GM21576 (cell line): ENCODE measurements around the gene STX8.

Experiments
- ATAC-seq: cut with Tn5 transposase; IDR thresholded peaks from one replicate; pipeline ENCODE4 v1.9.1; 2021; ENCODE audit warnings: mild to moderate bottlenecking, moderate library complexity; ENCODE audit not compliant: unreplicated experiment

STX8 gene

DNA sequence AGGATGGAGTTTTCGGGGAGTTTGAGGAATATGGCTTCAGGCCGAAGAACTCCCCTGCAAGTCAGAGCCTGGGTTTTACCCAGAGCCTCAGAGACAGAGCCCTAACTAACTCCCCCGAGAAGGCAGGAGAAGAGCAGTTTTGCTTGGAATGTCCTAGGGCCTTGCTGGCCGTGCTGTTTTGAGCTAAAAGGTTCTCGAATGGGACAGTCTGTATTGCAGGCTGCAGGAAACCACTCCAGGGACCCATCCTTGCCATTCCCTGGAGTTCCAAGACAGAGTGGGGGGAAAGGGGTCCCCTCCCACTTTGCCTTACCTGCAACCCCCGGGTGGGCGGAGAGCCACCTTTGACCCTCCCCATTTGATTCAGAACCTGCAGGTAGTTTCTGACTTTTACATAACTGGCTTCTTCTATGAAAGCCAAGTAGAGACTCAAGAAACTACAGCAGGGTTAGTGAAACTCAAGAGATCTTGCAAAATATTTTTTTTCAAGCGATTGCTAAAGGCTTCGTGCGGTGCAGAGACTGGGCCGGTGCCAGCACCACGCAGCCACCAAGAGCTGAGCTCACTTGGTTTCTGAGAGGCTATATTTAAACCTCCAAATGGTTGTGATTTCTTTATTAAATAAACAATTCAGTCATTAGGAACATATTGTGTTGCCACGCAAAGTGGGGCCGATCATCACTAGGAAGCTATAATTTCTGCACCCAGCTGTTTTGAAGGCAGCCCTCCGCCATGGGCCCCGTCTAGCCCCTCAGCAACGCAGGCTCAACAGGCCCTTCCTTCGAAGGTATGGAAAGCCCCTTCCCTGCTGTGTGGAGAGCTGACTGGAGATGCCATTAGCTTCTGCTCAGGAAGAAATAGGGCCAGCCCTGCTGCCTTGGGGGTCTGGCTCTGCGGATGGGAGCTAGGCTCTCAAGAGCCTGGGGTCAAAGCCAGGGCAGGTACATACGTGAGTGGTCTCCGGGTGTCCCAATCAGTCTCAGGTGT is 331.3 kb downstream of the STX8 start:
- ATAC-seq = no peak

- ATAC-seq = no peak
Observed at GRCh38 chr17:9242983-9243382, 332.6 kb downstream of the STX8 start.

DNA sequence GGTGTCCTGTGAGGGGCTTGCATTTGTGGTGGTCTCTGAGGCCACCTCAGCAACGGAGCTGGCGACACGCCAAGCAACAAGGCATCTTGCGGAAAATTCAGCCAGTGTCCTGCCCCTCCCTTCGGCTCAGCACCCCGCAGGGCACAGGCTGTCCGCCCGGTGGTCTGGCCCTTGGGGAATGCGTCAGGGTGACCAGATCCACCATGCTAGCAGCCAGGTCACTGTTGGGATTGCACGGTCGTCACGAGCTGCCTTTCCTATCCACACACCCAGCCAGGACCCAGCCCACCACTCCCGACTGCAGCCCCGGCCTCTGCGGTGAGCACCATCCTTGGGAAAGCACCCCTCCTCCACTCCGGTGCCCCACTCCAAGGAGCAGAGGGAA is 333.1 kb downstream of the STX8 start:
- no peak for ATAC-seq

DNA sequence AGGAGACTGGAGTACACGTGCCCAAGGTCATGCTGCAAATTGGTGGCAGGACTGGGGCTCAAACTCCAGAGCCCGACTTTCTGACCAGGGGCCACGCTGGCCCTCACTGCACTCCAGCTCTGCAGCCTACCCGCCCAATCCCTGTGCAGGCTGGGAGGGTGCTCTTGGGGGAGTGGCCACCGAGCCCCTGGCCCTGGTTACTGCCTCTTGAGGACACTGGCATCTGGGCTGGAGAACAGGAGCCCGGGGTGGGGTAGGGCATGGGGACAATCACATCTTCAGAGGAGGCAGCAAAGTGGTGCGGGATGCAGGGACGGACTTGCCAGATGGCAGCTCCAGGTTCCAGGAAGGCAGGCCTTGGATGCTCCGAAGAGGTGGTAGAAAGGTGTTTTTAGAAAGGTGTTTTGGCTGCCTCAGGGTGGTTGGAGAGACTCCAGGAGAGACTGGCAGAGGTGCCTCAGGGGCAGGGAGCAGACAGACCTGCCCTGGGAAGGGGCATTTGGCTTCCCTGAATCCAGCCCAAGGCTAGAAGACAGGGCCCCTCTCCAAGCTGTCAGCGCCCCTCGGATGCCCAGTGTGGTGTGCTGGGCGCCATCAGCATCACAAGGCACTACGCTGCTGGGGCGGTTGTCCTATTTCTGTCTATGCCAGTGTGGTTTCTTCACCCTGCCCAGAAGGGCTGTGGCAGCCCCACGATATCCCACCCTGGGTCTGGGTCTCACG is 333.7 kb downstream of the STX8 start:
- ATAC-seq = no peak

DNA sequence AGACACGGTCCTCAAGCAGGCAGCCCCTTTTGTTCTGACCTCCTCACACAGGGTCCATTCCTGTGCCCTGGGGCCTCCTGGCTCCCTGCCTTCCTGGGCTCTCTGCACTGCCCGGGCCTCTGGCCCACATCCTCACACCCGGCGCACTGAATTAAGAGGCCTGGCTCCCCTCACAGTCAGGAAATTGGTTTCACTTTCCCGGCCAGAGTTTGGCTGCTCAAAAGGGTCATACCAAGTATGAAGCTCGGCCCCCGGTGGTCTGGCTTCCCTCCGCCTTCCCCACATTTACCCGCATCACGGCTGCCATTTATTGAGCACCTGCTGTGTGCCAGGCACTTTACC is 334.3 kb downstream of the STX8 start:
- no peak for ATAC-seq

DNA sequence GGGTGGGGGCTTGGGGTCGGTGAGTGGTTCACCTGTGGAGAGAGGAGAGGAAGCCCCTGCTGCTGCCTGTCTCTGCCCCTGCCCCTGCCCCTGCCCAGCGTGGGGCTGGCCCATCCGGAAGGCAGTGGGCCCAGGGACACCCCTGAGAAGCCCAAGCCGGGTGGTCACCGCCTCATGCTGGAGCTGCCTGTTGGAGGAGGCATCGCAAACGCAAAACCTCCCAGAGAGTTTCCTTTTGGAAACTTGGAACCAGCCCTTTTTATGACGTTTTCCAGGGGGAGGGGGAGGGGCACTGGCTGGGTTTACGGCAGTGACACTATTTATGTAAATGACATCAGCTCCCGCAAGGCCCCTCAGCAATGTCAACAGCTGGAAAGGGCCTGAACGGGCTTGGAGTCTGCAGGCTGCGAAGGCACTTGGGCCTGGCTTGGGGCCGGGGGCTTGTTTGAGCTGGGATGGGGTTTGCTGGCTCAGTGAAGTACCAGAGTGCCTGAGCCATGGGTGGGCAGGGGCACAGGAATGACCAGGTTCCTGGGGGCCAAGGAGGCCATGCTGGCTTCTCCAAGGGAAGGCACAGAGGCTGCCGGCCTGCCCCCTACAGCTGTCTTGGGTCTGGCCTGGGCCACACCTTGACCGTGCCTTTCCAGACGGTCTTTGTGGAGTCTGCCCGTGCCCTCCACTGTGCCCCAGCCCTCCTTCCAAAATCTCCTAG is 334.8 kb downstream of the STX8 start:
- ATAC-seq = no peak

DNA sequence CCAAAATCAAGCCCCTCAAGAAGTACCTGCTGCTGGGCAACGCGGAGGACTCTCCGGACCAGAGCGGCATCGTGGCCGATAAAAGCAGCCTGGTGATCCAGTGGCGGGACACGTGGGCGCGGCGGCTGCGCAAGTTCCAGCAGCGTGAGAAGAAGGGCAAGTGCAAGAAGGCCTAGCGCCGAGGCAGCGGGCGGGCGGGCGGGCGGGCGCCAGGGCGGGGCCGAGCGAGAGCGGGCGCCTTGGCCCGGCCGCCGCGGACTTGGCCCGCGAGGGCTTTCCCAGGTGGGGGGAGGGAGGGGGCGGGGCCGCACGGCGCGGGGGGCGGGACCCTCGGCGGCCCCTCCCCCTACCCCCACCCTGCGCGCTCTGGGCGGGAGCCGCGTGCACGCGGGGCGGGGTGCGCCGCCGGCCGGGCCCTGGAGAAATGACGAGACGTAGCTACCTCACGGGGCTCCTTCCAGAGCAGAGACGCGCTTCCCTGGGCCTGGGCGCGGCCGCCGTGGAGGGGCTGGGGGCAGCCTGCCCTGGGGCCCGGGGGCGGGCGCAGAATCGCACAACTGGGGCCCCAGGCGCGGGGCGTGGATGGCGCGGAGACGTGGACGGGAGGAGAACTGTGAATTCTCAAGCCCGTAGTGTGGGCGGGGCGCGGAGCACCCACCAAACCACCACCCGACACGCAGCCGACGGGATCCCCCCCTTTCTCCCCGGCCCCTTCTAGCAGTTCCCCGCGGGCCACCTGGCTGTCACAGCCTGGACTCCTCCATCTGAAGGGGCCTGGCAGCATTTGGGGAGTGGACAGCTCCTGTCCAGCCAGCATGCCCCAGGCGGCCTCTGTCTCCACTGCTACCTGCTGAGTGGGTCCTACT is 335.6 kb downstream of the STX8 start:
- ATAC-seq = no peak

DNA sequence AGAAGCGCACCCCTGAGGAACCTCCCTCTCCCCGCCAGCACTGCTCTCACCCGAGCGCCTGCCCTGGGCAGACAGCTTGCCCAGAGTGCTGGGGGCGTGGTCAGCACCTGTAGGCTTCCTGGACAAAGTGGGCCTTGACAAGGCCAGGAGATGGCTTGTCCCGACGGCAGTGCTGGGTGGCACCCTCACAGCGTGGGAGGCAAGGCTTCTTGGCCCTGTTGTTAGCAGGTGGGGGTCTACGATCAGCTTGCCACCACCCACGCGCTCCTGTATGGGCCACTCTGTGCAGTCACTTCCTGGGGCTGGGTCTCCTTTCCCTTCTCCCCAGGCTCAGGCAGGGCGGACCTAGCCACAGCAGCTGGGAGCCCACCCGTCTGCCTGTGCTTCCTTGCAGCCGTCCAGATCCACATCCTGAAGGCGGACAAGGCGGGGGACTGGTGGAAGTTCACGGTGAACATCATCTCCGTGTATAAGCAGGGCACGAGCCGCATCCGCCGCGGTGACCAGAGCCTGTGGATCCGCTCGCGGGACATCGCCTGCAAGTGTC is 336.3 kb downstream of the STX8 start:
- ATAC-seq = no peak

- no peak for ATAC-seq
Observed at GRCh38 chr17:9238340-9239245, 337.0 kb downstream of the STX8 start.

DNA sequence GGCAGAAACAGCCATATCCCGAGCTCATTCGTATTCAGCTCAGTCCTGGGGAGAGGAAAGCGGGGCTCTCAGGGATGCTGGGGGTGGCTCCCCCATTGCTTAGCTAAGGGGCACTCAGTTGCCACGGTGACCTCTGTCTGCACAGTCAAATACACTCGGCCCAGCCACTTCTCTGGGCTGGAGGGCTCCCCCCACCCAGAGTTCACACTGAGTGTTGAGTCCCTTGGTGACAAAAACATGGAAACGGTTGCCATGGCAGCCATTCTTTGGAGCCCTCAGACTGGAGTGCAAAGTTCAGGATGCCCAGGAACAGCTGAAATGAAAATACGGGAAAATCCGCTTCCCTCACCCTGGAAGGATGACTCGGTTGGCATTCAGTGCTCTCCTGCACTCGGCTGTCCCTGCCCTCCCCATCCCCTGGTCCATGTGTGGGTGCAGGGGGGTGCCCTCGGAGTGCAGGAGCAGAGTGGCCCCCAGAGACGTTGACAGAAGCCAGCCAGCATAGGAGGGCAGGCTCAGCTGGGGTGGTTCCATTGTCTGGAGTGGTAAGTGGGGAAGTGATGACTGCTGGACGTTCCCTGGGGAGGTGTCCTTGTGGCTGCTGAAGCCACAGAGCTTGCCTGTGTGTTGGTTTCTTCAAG is 337.8 kb downstream of the STX8 start:
- no peak for ATAC-seq

DNA sequence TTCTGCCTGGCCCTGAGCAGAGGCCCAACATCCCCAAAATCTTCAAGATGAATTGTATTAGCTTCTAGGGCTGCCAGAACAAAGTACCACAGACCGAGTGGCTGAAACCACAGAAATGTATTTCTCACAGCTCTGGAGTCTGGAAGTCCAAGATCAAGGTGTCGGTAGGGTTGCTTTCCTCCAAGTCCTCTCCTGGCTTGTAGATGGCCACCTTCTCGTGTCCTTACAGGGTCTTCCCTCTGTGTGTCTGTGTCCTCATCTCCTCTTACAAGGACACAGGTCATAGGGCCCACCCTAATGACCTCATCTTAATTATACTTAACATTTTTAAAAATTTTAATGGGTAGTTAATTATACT is 338.6 kb downstream of the STX8 start:
- ATAC-seq = no peak

- ATAC-seq = no peak
Observed at GRCh38 chr17:9236286-9237052, 339.2 kb downstream of the STX8 start.

DNA sequence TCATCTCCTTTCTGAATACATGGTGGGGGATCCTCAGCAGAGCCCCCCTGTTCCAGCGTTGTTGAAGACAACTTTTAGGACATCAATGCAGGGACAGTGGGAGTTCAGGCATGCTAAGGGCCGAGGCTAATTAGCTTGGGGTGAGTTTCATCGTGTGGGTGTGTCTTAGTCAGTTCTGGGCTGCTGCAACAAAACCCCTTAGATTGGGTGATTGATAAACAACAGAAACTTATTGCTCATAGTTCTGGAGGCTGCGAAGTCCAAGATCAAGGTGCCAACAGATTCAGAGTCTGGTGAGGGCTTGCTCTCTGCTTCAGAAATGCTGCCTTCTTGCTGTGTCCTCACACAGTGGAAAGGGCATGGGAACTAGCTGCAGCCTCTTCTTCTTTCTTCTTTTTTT is 340.3 kb downstream of the STX8 start:
- ATAC-seq = no peak

DNA sequence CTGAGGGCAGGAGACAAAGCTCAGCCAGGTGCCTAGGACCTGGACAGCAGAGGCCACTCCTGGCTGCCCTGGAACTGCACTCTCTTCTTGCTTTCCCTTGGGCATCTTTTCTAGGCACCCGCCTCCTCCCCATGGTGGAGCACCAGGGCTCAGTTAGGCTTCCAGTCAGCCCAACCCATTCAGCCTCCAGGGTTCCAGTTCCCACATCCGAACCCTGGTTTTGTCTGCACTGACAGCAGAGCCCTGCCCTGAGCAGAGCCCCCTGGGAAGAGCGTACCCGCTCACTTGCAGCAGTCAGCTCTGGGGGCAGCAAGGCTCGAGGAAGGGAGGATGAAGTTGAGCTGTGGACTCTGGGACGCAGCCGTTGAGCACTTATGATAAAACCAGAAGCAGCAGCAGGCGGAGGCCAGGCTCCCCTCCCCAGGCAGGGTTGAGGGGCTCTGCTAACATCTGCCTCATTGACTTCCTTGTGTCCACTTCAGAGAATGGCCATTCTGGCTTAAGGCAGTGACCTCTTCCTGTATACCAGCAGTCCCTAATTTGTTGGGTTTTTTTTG is 341.2 kb downstream of the STX8 start:
- ATAC-seq = no peak

DNA sequence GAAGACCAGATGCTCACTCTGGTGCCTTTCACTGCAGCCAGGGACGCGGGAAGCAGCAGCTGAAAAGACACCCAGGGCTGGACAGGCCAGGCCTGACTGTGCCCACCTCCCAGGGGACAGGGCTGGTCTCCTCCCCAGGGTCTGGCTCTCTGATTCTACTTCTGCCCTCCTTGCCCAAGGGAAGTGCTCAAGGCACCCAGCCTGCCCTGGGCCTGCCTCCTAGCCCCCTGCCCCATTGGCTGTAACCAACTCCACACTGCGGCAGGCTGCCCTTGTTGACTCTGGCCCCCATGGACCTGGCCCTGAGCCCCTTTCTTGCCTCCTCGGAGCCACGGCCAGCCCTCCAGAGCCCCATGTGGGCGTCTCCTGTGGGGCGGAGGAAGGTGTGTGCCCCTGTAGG is 341.9 kb downstream of the STX8 start:
- ATAC-seq = no peak

DNA sequence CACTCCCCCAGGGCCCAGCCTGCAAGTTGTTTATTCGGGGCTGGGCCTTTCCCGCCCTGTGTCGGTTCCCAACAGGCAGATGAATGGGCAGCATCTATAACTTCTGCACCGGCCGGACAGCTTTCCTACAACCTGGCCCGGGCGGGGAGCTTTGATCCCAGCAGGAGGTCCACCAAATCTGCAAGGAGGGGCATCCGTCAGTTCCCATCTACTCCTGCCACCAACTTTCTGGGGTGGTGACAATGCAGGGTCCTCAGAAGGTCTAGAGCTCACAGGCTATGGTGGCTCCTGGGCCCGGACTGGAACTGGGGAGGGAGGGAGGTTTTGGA is 342.4 kb downstream of the STX8 start:
- no peak for ATAC-seq

DNA sequence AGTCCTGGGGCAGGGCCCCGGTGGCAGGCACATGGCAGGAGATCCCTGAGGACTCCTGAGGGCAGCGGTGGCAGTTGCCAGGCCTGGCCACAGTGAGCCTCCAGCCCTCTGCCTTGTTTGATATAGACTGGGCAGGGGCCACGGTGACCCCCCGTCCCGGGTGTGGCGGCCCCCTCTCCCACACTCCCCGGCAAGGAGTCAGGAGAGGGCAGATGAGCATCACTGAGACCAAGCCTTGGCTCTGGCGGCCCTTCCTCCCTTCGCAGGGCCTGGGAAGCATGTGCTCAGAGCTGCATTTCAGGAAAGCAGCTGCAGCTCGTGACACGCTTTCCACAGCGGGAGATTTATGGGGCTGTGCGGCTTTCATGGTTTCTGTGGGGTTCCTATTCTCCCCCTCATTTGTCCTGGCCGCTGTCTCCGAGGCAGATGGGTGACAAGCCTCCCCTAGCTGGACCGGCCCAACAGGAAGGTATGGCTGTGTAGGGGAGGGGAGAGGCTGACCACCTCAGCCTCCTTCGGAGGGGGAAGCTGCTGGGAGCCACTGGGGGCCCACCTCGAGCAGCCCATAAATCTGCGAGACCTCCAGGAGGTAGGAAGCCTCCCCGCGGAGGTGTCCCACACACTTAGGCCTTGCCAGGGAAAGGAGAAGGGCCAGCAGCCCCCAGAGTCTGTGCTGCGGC is 342.9 kb downstream of the STX8 start:
- no peak for ATAC-seq

DNA sequence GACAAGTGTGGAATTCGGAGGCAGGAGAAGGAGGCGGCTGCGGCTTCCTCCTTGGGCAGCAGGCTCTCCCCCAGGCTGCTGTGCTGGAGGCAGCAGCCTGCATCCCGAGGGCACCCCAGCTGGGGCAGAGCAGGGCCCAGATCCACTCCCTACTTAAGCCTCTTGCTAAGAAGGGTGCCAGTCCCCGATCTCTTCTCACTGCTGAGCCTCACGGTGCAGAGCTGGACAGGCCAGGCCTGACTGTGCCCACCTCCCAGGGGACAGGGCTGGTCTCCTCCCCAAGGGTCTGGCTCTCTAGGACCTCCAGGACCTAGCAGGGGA is 343.5 kb downstream of the STX8 start:
- no peak for ATAC-seq
